ENCODE data around the gene NT5DC2. TPM values are rescaled to one million over a fixed set of nuclear protein-coding genes. Genes with fewer than 3 reads are reported as not detected.

The NT5DC2 gene
- total RNA-seq, 1 donor from 2014 or later: 192 TPM

DNA sequence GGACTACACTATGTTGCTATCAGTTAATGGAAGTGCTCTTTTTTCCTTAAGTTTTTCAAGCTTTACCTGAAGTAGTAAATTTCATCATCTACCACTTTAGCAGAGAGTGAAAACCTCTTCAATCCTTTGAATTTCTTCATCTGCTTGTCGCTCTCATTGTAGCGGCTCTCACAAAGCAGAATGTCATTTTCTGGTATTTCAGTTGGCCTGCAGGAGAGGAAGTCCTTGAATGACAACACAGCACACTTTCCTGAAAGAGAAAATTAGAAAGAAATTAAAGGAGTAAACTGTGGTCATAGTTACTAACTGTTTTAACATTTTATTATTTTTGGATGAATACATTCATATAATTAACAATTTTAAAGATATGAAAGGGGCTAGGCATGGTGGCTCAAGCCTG, 30.3 kb upstream of the NT5DC2 start:
- no peak overlapping the region for H3K4me3 ChIP-seq (ENCODE audit: low read depth, low read length)
- peaks cover 1% of the 10 kb centered on the region for H3K36me3 ChIP-seq (ENCODE audit: control insufficient read depth, insufficient read depth, low read length)
- no peak for DNase-seq (ENCODE audit: low read depth)
- TF ChIP-seq, protein P1, sequence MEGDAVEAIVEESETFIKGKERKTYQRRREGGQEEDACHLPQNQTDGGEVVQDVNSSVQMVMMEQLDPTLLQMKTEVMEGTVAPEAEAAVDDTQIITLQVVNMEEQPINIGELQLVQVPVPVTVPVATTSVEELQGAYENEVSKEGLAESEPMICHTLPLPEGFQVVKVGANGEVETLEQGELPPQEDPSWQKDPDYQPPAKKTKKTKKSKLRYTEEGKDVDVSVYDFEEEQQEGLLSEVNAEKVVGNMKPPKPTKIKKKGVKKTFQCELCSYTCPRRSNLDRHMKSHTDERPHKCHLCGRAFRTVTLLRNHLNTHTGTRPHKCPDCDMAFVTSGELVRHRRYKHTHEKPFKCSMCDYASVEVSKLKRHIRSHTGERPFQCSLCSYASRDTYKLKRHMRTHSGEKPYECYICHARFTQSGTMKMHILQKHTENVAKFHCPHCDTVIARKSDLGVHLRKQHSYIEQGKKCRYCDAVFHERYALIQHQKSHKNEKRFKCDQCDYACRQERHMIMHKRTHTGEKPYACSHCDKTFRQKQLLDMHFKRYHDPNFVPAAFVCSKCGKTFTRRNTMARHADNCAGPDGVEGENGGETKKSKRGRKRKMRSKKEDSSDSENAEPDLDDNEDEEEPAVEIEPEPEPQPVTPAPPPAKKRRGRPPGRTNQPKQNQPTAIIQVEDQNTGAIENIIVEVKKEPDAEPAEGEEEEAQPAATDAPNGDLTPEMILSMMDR (IDR thresholded peaks at IDR 0.05; ENCODE audit: insufficient read depth, low read length, poor library complexity, severe bottlenecking): no peak
- H3K27me3 ChIP-seq (ENCODE audit: control insufficient read depth, insufficient read depth, low read length): no peaks in the 10 kb centered on the region

DNA sequence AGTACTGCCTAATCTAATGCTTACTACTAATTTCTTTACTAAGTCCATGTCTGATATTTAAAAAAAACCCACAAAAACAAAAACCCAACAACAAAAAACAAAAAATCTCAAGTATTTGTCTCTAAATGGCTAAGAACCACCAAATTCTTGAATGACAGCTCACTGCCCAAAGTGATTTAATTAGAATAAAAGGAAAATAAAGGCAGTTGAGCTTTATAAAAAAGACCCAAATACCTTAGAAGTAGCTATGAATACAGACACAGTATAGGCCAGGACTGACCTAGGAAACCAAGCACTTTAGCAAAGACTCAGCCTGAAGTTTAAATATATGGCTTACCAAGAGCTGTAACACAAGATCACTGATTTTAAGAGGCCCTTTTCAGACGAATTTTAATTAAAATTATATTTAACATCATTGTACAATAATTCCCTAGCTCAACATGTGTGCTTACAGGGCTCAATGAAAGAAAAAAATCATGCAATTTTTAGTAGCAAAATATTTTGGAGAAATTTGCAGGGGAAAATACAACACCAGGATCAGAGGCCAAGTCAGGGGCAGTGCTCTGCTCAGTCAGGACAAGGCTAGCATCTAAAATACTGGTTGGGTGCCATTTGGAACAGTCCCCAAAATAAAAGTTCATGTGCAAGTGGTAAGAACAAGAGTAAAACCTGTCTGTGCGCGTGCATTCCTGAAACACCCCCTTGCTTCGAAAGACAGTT, 27.5 kb upstream of the NT5DC2 start:
- H3K27me3 ChIP-seq (ENCODE audit: control insufficient read depth, insufficient read depth, low read length): no peaks in the 10 kb centered on the region
- DNase-seq (ENCODE audit: low read depth): no peak
- TF ChIP-seq, protein P1 (IDR thresholded peaks at IDR 0.05; ENCODE audit: insufficient read depth, low read length, poor library complexity, severe bottlenecking): no peak
- no peak overlapping the region for H3K4me3 ChIP-seq (ENCODE audit: low read depth, low read length)
- H3K36me3 ChIP-seq (ENCODE audit: control insufficient read depth, insufficient read depth, low read length): peaks cover 1% of the 10 kb centered on the region

DNA sequence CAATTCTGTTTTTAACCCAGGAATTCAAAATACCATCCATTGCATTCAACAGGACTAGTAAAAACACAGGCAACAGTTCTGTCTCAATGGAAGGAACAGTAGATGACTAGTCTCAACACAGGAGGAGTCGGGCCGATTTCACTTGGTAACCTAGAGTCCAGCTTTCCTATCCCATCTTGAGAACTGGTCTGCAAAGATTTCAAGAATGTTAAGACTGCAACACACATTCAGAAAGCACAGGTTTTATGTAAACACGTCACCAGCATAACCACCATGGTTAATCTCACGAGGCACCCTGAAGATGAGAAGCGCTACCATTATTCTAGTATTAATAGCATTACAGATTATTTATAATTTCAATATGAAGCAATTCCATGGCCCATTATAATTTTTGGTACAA, 24.8 kb upstream of the NT5DC2 start:
- DNase-seq (ENCODE audit: low read depth): no peak
- no peak overlapping the region for H3K4me3 ChIP-seq (ENCODE audit: low read depth, low read length)
- H3K36me3 ChIP-seq (ENCODE audit: control insufficient read depth, insufficient read depth, low read length): peaks cover 1% of the 10 kb centered on the region
- H3K27me3 ChIP-seq (ENCODE audit: control insufficient read depth, insufficient read depth, low read length): no peaks in the 10 kb centered on the region
- TF ChIP-seq, protein P1 (IDR thresholded peaks at IDR 0.05; ENCODE audit: insufficient read depth, low read length, poor library complexity, severe bottlenecking): no peak

DNA sequence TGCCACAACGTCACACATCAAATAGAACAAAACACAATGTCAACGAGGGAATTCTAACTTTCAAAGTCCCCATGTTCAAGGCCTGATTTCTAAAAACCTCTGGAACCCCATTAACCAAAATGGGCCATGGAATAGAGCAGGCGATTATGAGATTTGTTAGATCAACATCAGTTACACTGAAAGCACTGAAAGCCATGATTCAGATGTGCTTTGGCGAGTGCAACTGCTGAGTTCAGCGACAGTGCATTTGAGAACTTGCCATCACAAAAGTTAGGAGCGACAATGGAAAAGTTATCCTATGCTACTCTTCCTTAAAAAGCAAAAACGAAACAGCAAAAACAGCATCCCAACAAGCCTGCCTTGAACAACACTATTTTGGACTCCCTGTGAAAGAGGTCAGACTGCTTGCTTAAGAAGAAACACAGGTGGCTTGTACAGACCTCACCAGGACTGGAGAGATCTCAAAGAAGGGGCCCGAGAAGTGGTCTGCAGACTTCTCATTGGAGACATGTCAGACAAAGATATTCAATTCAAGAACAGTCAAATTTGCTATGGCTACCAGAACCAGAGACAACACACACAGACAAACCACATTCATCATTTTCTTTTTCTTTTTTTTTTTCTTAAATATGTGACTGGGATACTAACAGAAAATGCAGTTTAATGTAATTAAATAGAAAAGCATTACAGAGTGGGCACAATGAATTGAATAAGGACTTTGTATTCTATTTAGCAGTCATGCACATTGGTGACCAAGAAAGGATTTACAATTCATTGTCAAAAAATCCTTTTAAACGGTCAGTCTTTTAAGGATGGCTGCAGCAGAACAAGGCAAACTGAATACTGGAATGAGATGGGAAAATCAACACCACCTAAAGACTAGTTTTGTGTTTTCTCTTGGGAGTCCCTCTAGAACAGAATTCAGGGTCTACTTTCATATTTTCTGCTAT, 23.6 kb upstream of the NT5DC2 start:
- H3K27me3 ChIP-seq (ENCODE audit: control insufficient read depth, insufficient read depth, low read length): no peaks in the 10 kb centered on the region
- TF ChIP-seq, protein P1 (IDR thresholded peaks at IDR 0.05; ENCODE audit: insufficient read depth, low read length, poor library complexity, severe bottlenecking): no peak
- H3K4me3 ChIP-seq (ENCODE audit: low read depth, low read length): no peak overlapping the region
- no peak for DNase-seq (ENCODE audit: low read depth)
- peaks cover 1% of the 10 kb centered on the region for H3K36me3 ChIP-seq (ENCODE audit: control insufficient read depth, insufficient read depth, low read length)

DNA sequence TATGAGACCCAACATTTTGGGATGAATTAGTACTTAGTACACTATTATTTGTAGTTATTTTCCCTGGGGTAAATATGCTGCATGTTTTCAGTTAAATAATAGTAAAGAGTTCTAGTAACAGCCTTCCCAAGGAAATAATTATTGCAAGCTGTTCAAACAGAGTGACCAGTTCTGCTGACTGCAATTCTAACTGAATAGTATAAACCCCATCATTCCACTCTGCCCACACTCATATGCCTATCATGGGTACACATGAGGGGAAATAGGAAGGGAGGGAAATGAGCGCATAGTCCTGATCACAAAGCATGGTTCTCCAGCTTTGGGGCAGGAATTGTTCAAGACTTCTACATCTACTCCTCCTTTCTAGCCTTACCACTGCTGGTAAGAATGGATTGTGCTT, 21.4 kb upstream of the NT5DC2 start:
- no peak overlapping the region for H3K4me3 ChIP-seq (ENCODE audit: low read depth, low read length)
- TF ChIP-seq, protein P1 (IDR thresholded peaks at IDR 0.05; ENCODE audit: insufficient read depth, low read length, poor library complexity, severe bottlenecking): no peak
- no peaks in the 10 kb centered on the region for H3K27me3 ChIP-seq (ENCODE audit: control insufficient read depth, insufficient read depth, low read length)
- H3K36me3 ChIP-seq (ENCODE audit: control insufficient read depth, insufficient read depth, low read length): peaks cover 1% of the 10 kb centered on the region
- no peak for DNase-seq (ENCODE audit: low read depth)
